CD4-positive, alpha-beta T cell treated with Interleukin-4 for 1 hour (primary cell): ENCODE results near the gene CDC42EP2.

ENCODE experiments used
- DNase-seq, 2 donors: peaks; one replicate each; pipeline ENCODE4 v3.0.0-alpha.2; 2020 to 2022

The CDC42EP2 gene

DNA sequence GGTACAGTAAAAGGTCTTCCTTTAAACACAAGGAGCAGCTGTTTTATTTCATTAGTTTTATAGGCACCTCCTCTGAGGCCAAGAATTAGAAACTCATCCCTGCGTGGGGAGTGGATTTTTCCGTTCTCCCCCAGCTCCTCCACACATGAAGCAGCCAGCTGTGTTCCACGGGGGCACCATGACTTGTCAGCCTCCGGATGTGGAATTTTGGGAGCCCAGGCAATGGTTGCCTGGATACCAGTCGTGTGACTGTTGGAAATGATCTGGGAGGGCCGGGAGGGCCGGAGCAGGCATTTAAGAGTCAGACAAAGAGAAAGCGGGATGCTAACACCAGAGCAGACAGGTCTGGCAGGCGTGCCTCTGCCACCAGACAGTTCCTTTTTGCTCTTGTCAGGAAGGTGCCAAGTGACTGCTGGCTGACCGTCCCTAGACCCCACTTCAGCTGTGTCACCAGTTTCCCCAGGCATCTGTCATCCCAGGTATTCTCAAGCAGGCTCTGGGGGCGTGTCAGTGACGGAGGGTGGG is 15.9 kb upstream of the CDC42EP2 start:
- no peak for DNase-seq

- no peak for DNase-seq
Measured at GRCh38 chr11:65300621-65301275, 13.9 kb upstream of the CDC42EP2 start.

- no peak for DNase-seq
Measured at GRCh38 chr11:65301491-65302329, 13.0 kb upstream of the CDC42EP2 start.

GRCh38 chr11:65303555-65303954 is 11.1 kb upstream of the CDC42EP2 start:
- DNase-seq = no peak

DNA sequence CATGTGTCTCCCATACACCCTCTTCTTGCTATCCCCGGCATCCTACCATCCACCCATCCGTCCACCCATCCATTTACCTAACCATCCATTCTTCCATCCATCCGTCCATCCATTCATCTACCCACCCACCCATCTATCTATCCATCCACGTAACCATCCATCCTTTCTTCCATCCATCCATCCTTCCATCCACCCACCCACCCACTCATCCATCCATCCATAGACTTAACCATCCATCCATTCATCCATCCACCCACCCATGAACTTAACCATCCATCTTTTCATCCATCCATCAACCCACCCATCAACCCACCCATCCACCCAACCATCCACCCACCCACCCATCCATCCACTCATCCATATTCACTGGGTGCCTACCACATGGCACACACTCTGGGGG is 10.6 kb upstream of the CDC42EP2 start:
- DNase-seq = no peak

- no peak for DNase-seq
Measured at GRCh38 chr11:65304613-65305012, 10.1 kb upstream of the CDC42EP2 start.

DNA sequence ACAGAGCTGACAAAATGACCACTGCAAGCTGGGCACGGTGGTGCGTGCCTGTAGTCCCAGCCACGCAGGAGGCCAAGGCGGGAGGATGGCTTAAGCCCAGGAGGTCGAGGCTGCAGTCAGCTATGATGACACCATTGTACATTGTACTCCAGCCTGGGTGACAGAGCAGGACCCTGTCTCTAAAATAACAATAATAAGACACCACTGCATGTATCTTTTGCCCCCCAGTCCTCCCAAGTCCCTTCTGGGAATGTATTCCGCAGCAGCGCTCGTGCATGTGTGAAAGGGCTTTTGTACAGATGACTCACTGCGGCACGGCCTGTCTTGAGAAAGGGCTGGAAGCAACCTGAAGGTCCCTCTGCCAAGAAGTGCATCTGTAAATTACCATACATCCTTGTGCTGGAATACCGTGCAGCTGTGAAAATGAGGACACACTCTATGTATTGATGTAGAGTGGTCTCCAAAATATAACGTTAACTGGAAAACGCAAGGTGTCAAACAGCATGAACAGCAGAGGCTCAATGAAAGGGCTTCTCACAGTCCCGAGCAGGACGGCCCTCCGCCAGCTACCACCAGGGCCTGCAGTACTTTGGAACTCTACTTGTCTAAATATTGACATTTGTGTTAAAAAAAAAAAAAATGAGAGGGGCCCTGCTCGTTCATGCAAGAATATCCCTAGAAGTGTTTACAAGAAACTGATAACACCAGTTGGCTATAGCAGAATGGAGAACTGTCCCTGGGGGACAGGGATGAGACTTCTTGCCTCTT is 9.0 kb upstream of the CDC42EP2 start:
- no peak for DNase-seq

- no peak for DNase-seq
Measured at GRCh38 chr11:65307298-65308229, 7.1 kb upstream of the CDC42EP2 start.

- DNase-seq = peak in 1 of 2 donors; percentile 62
Measured at GRCh38 chr11:65308281-65308891, 6.3 kb upstream of the CDC42EP2 start.

- DNase-seq = no peak
Measured at GRCh38 chr11:65309006-65309405, 5.7 kb upstream of the CDC42EP2 start.

DNA sequence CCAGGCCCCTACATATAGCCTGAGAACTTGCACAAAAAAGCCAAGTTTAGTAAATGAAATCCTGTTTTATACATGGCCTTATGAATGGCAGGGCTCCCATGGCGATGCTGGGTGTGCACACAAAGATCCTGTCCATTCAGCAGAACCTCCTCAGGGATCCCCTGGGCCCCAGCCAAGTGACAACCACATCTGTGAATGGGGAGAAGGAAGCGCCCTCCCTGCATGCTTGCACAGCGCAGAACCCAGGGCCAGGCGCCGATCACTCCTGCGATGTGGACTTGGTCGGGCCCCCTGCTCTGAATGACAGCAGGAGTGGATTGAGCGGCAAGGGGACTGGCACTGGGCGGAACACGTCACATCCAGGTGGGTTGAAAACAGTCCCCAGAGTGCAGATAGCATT is 4.5 kb upstream of the CDC42EP2 start:
- DNase-seq = no peak

GRCh38 chr11:65310736-65311135 is 3.9 kb upstream of the CDC42EP2 start:
- DNase-seq = no peak

DNA sequence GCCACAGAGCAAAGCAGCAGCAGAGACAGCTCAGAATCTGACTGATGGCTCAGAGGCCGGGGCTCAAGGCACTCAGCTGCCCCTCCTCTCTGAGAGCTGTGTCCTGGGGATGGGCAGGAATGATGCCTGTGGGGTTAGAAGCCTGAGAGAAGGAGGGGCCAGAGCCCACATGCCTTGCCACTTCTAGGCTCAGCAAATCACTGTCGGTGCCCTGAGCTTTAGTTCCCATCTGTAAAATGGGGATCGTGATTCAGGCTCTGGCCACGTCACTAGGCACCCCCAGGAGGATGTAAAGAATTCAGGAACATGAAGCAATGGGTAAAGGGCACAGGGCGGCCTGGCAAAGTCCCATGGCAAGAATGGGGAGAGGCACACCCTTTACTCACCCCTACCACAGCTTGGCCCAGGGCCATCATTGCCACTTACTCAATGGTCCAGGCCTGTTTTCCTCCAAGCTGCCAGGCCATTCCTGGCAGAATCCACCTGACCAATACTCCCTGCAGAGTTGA is 3.4 kb upstream of the CDC42EP2 start:
- no peak for DNase-seq

- peak; percentile 74 for DNase-seq
Measured at GRCh38 chr11:65315204-65315865, 669 bp downstream of the CDC42EP2 start.

DNA sequence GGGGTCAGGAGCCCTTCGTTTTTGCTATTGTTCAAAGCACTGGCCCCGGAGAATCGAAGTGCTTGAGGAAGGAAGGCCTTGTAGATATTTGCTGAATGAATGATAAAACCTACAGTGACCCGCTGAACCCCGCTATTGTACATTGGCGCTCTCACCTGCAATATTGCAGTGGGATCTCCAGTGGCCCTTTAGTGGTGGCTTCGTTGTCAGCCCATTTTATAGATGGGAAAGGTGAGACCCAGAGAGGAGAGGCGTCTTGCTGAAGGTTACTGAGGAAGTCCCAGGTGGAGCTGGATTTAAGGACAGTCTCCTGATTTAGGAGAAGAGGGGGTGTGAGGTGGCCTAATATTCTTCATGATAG is 1.2 kb downstream of the CDC42EP2 start:
- no peak for DNase-seq

DNA sequence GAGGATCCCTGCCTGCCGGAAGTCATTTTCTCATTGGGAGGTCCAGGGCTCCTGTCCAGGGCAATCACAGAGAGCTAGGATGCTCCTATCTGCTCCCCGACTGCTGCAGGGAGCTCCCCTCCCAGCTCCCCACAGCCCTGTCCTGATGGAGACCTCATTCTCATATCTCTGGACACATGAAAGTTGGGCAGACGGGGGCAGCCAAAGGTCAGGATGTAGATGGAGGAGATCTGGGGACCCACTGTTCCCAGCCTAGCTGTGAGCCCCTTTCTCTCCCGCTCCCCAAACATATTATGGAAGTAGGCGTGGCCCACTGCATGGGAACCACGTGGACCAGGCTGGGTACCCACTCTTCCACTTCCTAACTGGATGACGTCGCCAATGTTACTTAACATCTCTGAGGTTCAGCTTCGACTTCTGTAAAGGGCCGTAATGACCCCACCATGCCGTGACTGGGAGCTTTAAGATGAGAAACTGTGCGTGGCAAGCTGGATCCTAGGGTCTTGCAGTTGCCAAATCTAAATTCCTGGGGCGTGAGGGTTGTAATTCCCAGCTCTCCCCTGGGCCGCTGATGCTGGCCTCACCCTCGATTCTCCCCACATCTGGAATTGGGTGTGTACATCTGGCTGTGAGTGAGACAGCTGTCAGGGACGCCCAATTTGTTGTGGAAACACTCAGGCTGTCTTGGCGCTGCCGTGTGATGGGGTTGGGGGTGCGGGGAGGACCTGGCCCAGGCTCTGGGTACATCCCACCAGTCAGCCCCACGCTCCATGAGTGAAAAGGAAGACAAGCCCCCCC is 1.8 kb downstream of the CDC42EP2 start:
- DNase-seq = peak in 1 of 2 donors; percentile 32

DNA sequence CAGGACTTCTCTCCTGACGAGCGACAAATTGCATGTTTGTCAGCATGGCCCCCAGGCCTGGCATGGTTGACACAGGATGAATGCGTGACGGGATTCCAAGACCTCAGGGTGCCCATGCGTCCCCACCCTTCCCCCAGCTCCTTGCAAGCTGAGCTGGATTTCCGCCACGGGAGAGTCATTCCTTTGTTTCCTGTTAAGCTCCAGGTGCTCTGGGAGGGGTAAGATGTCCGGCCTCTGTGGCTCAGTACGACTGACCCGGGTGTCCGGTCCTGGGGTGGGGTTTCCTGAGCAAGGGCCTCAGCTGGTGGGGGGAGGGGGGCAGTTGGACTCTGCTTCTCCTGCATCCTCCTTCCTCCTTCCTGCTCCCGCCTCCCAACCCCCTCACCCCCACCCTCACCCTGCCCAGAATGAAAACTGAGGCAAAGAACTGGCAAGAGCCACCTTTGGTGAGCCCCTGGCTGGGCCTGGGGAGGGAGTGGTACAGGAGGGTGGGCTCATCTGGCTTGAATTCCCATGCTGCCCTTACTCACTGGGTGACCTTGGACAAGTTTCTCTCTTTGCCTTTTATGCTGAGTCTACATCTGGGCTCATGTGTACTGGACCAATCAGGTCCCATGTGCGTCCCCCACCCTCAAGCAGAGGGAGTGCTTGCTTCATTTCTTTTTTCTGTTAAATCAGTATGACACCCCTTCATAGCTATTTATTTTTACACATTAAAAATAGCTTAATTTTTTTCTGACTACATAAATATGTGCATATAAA is 2.5 kb downstream of the CDC42EP2 start:
- DNase-seq = no peak

DNA sequence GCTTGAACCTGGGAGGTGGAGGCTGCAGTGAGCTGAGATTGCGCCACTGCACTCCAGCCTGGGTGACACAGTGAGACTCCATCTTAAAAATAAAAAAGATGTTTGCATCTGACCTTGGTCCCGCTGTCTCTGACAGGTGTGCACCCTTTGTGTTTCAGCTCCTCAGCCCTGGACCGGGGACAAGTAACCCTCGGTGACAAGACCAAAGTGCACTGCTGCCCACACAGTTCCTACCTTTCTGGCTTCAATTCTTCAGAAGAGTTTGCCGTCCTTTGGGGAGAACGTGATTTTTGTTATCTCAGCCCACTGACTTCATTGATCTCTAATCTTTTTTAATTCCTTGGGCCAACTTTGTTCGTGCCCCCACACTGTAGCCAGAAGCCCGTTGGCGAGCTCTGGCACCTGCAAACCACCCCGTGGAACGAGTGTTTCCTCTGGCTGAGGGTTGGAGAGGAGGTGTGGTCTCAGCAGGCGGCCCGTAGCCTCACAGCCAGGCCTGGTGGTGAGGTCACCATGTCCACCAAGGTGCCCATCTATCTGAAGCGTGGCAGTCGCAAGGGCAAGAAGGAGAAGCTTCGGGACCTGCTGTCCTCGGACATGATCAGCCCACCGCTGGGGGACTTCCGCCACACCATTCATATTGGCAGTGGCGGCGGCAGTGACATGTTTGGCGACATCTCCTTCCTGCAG is 5.9 kb downstream of the CDC42EP2 start:
- no peak for DNase-seq

- no peak for DNase-seq
Measured at GRCh38 chr11:65321076-65321475, 6.4 kb downstream of the CDC42EP2 start.
